Measurements from ENCODE around the gene CTIF. TPM values are rescaled to one million over a fixed set of nuclear protein-coding genes. Genes with fewer than 3 reads are reported as not detected.

Gene CTIF
- total and polyA plus RNA-seq, 2 experiments from 2014 or later: 8.6 to 14.4 TPM

DNA sequence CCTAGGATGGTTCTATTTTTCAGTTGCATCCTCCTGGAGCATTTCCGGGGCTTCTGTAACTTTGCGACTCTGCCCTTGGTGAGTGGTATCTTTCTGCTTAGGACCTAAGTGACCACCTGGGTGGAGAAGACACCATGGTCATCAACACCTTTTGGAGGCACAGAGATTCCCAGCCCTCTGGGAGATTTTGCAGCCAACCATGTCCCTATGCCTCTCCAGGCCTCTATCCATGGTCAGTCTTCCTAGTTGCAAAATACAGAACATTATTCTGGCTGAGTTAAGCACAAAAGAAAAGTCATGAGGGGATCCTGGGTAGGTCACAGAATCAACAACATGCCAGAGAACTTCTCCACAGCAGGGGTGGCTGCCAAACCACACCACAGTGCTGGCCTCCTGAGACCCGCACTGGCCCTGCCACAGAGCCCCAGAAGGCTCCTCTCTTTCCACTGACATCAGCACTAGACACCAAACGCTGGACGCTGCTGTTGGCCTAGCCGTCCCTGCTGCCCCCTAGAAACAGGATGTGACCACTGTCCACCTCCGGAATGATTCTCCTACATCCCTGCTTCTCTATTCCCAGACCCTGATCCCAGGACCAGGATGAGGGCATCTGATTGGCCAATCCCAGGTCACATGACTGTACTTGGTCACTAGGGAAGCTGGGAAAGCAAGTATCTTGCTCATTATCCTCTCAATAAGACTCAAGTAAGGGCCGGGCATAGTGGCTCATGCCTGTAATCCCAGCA, 364.2 kb downstream of the CTIF start:
- H3K4me2 ChIP-seq: no peak overlapping the region
- H3K9me3 Mint-ChIP-seq: peaks cover 15% of the 10 kb centered on the region; the same call in 2 of the 3 replicates

DNA sequence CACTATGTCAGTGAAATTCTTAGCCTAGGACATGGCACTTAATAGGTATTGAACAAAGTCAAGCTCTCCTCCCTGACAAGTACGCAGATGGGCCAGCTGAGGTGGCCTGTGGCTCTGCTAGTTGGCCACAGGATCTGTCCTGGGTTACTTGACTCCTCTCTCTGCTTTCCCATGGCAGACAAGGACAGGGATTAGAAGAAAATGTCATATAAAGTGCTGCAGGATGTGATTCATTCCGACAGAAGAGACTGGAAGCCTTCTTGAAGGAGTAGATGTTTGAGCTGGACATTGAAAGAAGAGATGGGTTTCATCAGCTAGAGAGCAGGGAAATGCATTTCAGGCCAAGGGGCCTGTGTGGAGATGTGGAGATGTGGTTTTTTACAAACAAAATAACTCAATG, 365.3 kb downstream of the CTIF start:
- DNase-seq (ENCODE audit: low spot score) (no peak), ATAC-seq (no peak)
- H3K27me3 Mint-ChIP-seq (ENCODE audit: insufficient read depth, low read depth, poor library complexity): peaks cover 2% of the 10 kb centered on the region
- no peak overlapping the region for H3K4me2 ChIP-seq
- H3K27me3 ChIP-seq (ENCODE audit: insufficient read depth): no peaks in the 10 kb centered on the region
- no peaks in the 10 kb centered on the region for H3K36me3 ChIP-seq (ENCODE audit: insufficient read depth)
- H2AFZ ChIP-seq: no peak overlapping the region
- no peaks in the 10 kb centered on the region; the same call in 2 of the 3 replicates for H3K4me1 Mint-ChIP-seq
- H3K27ac ChIP-seq (ENCODE audit: low read depth): no peak overlapping the region
- H3K4me3 Mint-ChIP-seq: no peak overlapping the region
- H3K9me2 ChIP-seq (ENCODE audit: insufficient read depth): no peaks in the 10 kb centered on the region
- H3K4me1 ChIP-seq (ENCODE audit: insufficient read depth): no peaks in the 10 kb centered on the region
- no peak overlapping the region for H3K27ac Mint-ChIP-seq
- no peaks in the 10 kb centered on the region for H4K20me1 ChIP-seq (replicated peaks; ENCODE audit: insufficient read depth)
- no peak overlapping the region for H3K4me3 ChIP-seq
- H3K9me3 Mint-ChIP-seq: peaks cover 15% of the 10 kb centered on the region; the same call in 2 of the 3 replicates
- H3F3A ChIP-seq (replicated peaks; ENCODE audit: low read depth): no peaks in the 10 kb centered on the region
- H3K79me2 ChIP-seq (replicated peaks; ENCODE audit: insufficient read depth): no peaks in the 10 kb centered on the region
- peaks cover 6% of the 10 kb centered on the region; the same call in 1 of the 3 replicates for H3K36me3 Mint-ChIP-seq (ENCODE audit: low read depth)
- TF ChIP-seq, protein P1, sequence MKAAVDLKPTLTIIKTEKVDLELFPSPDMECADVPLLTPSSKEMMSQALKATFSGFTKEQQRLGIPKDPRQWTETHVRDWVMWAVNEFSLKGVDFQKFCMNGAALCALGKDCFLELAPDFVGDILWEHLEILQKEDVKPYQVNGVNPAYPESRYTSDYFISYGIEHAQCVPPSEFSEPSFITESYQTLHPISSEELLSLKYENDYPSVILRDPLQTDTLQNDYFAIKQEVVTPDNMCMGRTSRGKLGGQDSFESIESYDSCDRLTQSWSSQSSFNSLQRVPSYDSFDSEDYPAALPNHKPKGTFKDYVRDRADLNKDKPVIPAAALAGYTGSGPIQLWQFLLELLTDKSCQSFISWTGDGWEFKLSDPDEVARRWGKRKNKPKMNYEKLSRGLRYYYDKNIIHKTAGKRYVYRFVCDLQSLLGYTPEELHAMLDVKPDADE (IDR thresholded peaks at IDR 0.05): no peak
- TF ChIP-seq POLR2AphosphoS5 (IDR thresholded peaks at IDR 0.05; ENCODE audit: low read depth): no peak
- TF ChIP-seq, protein P2, sequence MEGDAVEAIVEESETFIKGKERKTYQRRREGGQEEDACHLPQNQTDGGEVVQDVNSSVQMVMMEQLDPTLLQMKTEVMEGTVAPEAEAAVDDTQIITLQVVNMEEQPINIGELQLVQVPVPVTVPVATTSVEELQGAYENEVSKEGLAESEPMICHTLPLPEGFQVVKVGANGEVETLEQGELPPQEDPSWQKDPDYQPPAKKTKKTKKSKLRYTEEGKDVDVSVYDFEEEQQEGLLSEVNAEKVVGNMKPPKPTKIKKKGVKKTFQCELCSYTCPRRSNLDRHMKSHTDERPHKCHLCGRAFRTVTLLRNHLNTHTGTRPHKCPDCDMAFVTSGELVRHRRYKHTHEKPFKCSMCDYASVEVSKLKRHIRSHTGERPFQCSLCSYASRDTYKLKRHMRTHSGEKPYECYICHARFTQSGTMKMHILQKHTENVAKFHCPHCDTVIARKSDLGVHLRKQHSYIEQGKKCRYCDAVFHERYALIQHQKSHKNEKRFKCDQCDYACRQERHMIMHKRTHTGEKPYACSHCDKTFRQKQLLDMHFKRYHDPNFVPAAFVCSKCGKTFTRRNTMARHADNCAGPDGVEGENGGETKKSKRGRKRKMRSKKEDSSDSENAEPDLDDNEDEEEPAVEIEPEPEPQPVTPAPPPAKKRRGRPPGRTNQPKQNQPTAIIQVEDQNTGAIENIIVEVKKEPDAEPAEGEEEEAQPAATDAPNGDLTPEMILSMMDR (conservative IDR thresholded peaks at IDR 0.05; ENCODE audit: low read depth in 2 of 2): no peak
- TF ChIP-seq NANOG (IDR thresholded peaks at IDR 0.05; ENCODE audit: borderline replicate concordance): no peak
- TF ChIP-seq REST (IDR thresholded peaks at IDR 0.05; ENCODE audit: unreplicated experiment): no peak

More for the DNA sequence above, 364.2 kb downstream of the CTIF start:
- Mint-ChIP-seq H3K4me3 (no peak overlapping the region), H3K4me1 (no peaks in the 10 kb centered on the region; the same call in 2 of the 3 replicates), H3K36me3 (ENCODE audit: low read depth) (peaks cover 6% of the 10 kb centered on the region; the same call in 1 of the 3 replicates), H3K27me3 (ENCODE audit: insufficient read depth, low read depth, poor library complexity) (peaks cover 2% of the 10 kb centered on the region), H3K27ac (no peak overlapping the region; the same call in 1 of the 2 replicates)
- TF ChIP-seq EZH2phosphoT487 (IDR thresholded peaks at IDR 0.05; ENCODE audit: unreplicated experiment) (no peak), REST (IDR thresholded peaks at IDR 0.05; ENCODE audit: unreplicated experiment) (no peak), CREB1 (CRISPR knock-in tag; IDR thresholded peaks at IDR 0.05; ENCODE audit: low read depth) (no peak), ZNF331 (CRISPR knock-in tag; IDR thresholded peaks at IDR 0.05; ENCODE audit: low read depth) (no peak)
- no peak overlapping the region for H3K4me3 ChIP-seq
- H2AFZ ChIP-seq: no peak overlapping the region
- no peak overlapping the region for H3K27ac ChIP-seq (ENCODE audit: low read depth)
- no peaks in the 10 kb centered on the region for H3K27me3 ChIP-seq (ENCODE audit: insufficient read depth)
- no peaks in the 10 kb centered on the region for H4K20me1 ChIP-seq (replicated peaks; ENCODE audit: insufficient read depth)
- no peaks in the 10 kb centered on the region for H3K4me1 ChIP-seq (ENCODE audit: insufficient read depth)
- no peaks in the 10 kb centered on the region for H3F3A ChIP-seq (replicated peaks; ENCODE audit: low read depth)
- ATAC-seq: no peak
- H3K9me2 ChIP-seq (ENCODE audit: insufficient read depth): no peaks in the 10 kb centered on the region
- H3K79me2 ChIP-seq (replicated peaks; ENCODE audit: insufficient read depth): no peaks in the 10 kb centered on the region
- no peaks in the 10 kb centered on the region for H3K36me3 ChIP-seq (ENCODE audit: insufficient read depth)
- DNase-seq (ENCODE audit: low spot score): no peak
